Adipocyte (in vitro differentiated cells): Measurements from ENCODE around the gene CFI.

Experiments used
- DNase-seq: peaks from one replicate; pipeline ENCODE4 v3.0.0-alpha.2; 2015; ENCODE audit warnings: low read depth
- H3K27me3 ChIP-seq: replicated peaks from 2 replicates; pipeline ENCODE4 v1.7.0; 2013; ENCODE audit warnings: mild to moderate bottlenecking, low read length, moderate library complexity; ENCODE audit not compliant: control insufficient read depth, insufficient read depth
- H3K36me3 ChIP-seq: 2 replicates; pipeline ENCODE4 v1.7.0; 2013; ENCODE audit warnings: low read length, mild to moderate bottlenecking, moderate library complexity; ENCODE audit not compliant: control insufficient read depth, insufficient read depth, severe bottlenecking
- H3K4me1 ChIP-seq: 2 replicates; pipeline ENCODE4 v1.7.0; 2013; ENCODE audit warnings: mild to moderate bottlenecking, low read length, moderate library complexity; ENCODE audit not compliant: control insufficient read depth, insufficient read depth
- H3K4me3 ChIP-seq: 2 replicates; pipeline ENCODE4 v1.7.0; 2013; ENCODE audit warnings: mild to moderate bottlenecking, low read length, moderate library complexity
- H3K9ac ChIP-seq: 2 replicates; pipeline ENCODE4 v1.7.0; 2013; ENCODE audit warnings: mild to moderate bottlenecking, low read length, moderate library complexity
- H3K9me3 ChIP-seq: 2 replicates; pipeline ENCODE4 v1.7.0; 2013; ENCODE audit warnings: mild to moderate bottlenecking, low read length, moderate library complexity; ENCODE audit not compliant: control insufficient read depth

CFI gene

GRCh38 chr4:109750652-109751244 lies 51.1 kb downstream of the CFI start:
- no peaks in the 10 kb centered on the region for H3K4me1 ChIP-seq
- H3K27me3 ChIP-seq, result no peaks in the 10 kb centered on the region
- no peak overlapping the region for H3K9ac ChIP-seq
- H3K4me3 ChIP-seq, result no peak overlapping the region
- no peaks in the 10 kb centered on the region for H3K9me3 ChIP-seq
- no peak for DNase-seq
- H3K36me3 ChIP-seq, result no peaks in the 10 kb centered on the region

- Histone ChIP-seq H3K4me3 (no peak overlapping the region), H3K9ac (no peak overlapping the region), H3K36me3 (no peaks in the 10 kb centered on the region), H3K9me3 (no peaks in the 10 kb centered on the region), H3K4me1 (no peaks in the 10 kb centered on the region), H3K27me3 (no peaks in the 10 kb centered on the region)
- DNase-seq, result no peak
These were observed 52.3 kb downstream of the CFI start for GRCh38 chr4:109749388-109750082.

GRCh38 chr4:109748114-109748513 lies 53.7 kb downstream of the CFI start:
- Histone ChIP-seq H3K27me3 (no peaks in the 10 kb centered on the region), H3K4me1 (no peaks in the 10 kb centered on the region), H3K4me3 (no peak overlapping the region), H3K9ac (no peak overlapping the region), H3K9me3 (no peaks in the 10 kb centered on the region), H3K36me3 (no peaks in the 10 kb centered on the region)
- DNase-seq, result no peak

GRCh38 chr4:109746728-109747127 lies 55.1 kb downstream of the CFI start:
- Histone ChIP-seq H3K9ac (no peak overlapping the region), H3K4me3 (no peak overlapping the region), H3K27me3 (no peaks in the 10 kb centered on the region), H3K9me3 (no peaks in the 10 kb centered on the region), H3K36me3 (no peaks in the 10 kb centered on the region), H3K4me1 (no peaks in the 10 kb centered on the region)
- DNase-seq, result no peak

GRCh38 chr4:109745830-109746229 lies 56.0 kb downstream of the CFI start:
- H3K9me3 ChIP-seq, result no peaks in the 10 kb centered on the region
- H3K4me1 ChIP-seq, result no peaks in the 10 kb centered on the region
- no peak for DNase-seq
- no peaks in the 10 kb centered on the region for H3K36me3 ChIP-seq
- H3K27me3 ChIP-seq, result no peaks in the 10 kb centered on the region
- H3K9ac ChIP-seq, result no peak overlapping the region
- no peak overlapping the region for H3K4me3 ChIP-seq

GRCh38 chr4:109739547-109739946 lies 62.3 kb downstream of the CFI start:
- no peaks in the 10 kb centered on the region for H3K9me3 ChIP-seq
- H3K4me1 ChIP-seq, result peaks cover 4% of the 10 kb centered on the region
- no peaks in the 10 kb centered on the region for H3K36me3 ChIP-seq
- no peaks in the 10 kb centered on the region for H3K27me3 ChIP-seq
- no peak overlapping the region for H3K9ac ChIP-seq
- no peak for DNase-seq
- H3K4me3 ChIP-seq, result no peak overlapping the region

- Histone ChIP-seq H3K36me3 (no peaks in the 10 kb centered on the region), H3K4me3 (no peak overlapping the region), H3K9me3 (no peaks in the 10 kb centered on the region), H3K4me1 (peaks cover 4% of the 10 kb centered on the region), H3K9ac (no peak overlapping the region), H3K27me3 (no peaks in the 10 kb centered on the region)
- DNase-seq, result no peak
These were observed 63.5 kb downstream of the CFI start for GRCh38 chr4:109738104-109738872.

GRCh38 chr4:109735566-109736365 lies 66.0 kb downstream of the CFI start:
- H3K4me1 ChIP-seq, result peaks cover 4% of the 10 kb centered on the region

GRCh38 chr4:109733728-109734127 lies 68.1 kb downstream of the CFI start:
- peaks cover 9% of the 10 kb centered on the region for H3K4me1 ChIP-seq
- H3K9me3 ChIP-seq, result no peaks in the 10 kb centered on the region
- no peak for DNase-seq
- H3K9ac ChIP-seq, result no peak overlapping the region
- H3K4me3 ChIP-seq, result no peak overlapping the region
- no peaks in the 10 kb centered on the region for H3K36me3 ChIP-seq
- H3K27me3 ChIP-seq, result no peaks in the 10 kb centered on the region

More at GRCh38 chr4:109735566-109736365, 66.0 kb downstream of the CFI start:
- Histone ChIP-seq H3K27me3 (no peaks in the 10 kb centered on the region), H3K9me3 (no peaks in the 10 kb centered on the region), H3K4me3 (no peak overlapping the region), H3K9ac (no peak overlapping the region), H3K36me3 (no peaks in the 10 kb centered on the region)
- DNase-seq, result no peak

GRCh38 chr4:109730619-109731545 lies 70.9 kb downstream of the CFI start:
- peak overlapping the region; percentile 99 for H3K4me3 ChIP-seq
- H3K9ac ChIP-seq, result peak overlapping the region; percentile 95
- H3K36me3 ChIP-seq, result no peaks in the 10 kb centered on the region
- peaks cover 15% of the 10 kb centered on the region for H3K4me1 ChIP-seq
- no peaks in the 10 kb centered on the region for H3K9me3 ChIP-seq
- no peak for DNase-seq
- no peaks in the 10 kb centered on the region for H3K27me3 ChIP-seq
